Measurements from ENCODE around the gene ARHGEF5. TPM values are rescaled to one million over a fixed set of nuclear protein-coding genes. Genes with fewer than 3 reads are reported as not detected.

ARHGEF5 gene
- 6.9 TPM for total RNA-seq

GRCh38 chr7:144355176-144355822 lies at the start of gene ARHGEF5:
Gene ARHGEF5 (plus strand): TSS chr7:144355402. CDS start chr7:144362670, 7,268 bp downstream.

GRCh38 chr7:144311872-144312469 lies 43.2 kb upstream of the ARHGEF5 start, which contains the start of gene OR2A1:
Gene OR2A1 (plus strand): TSS chr7:144312419. CDS start chr7:144318125, 5,706 bp downstream.

GRCh38 chr7:144403649-144404061 lies 48.5 kb downstream of the ARHGEF5 start, which contains the start of gene NOBOX:
Gene NOBOX (minus strand): TSS chr7:144403693.

Other genes starting within 250 kb of the ARHGEF5 start
- gene OR2A2, start 245.8 kb upstream of the ARHGEF5 start, total RNA-seq, result not detected
- gene OR2A14, start 232.2 kb upstream of the ARHGEF5 start, total RNA-seq, result not detected
- gene CTAGE4, start 171.9 kb upstream of the ARHGEF5 start, total RNA-seq, result 2.7 TPM
- gene ARHGEF35, start 159.6 kb upstream of the ARHGEF5 start, total RNA-seq, result 6.2 TPM
- 0.16 TPM for gene OR2A42, start 115.8 kb upstream of the ARHGEF5 start, total RNA-seq
- 5.7 TPM for gene OR2A7, start 90.6 kb upstream of the ARHGEF5 start, total RNA-seq
- gene CTAGE8, start 86.1 kb upstream of the ARHGEF5 start, total RNA-seq, result 1.0 TPM
- 0.44 TPM for gene OR2A1, start 43.0 kb upstream of the ARHGEF5 start, total RNA-seq
- not detected for gene NOBOX, start 48.3 kb downstream of the ARHGEF5 start, total RNA-seq

Data from camera-type eye (tissue), 1 donor.